HG03103 (cell line): ENCODE measurements around the gene CLEC4A.
"Not testable (repeated sequence)": the region's sequence is repeated elsewhere in the genome, so short reads cannot be mapped to it uniquely, and the experiment has no call there.

Experiments used
- ATAC-seq: cut with Tn5 transposase; IDR thresholded peaks from one replicate; pipeline ENCODE4 v1.9.1; 2021; ENCODE audit warnings: low read depth; ENCODE audit not compliant: unreplicated experiment

Gene CLEC4A

DNA sequence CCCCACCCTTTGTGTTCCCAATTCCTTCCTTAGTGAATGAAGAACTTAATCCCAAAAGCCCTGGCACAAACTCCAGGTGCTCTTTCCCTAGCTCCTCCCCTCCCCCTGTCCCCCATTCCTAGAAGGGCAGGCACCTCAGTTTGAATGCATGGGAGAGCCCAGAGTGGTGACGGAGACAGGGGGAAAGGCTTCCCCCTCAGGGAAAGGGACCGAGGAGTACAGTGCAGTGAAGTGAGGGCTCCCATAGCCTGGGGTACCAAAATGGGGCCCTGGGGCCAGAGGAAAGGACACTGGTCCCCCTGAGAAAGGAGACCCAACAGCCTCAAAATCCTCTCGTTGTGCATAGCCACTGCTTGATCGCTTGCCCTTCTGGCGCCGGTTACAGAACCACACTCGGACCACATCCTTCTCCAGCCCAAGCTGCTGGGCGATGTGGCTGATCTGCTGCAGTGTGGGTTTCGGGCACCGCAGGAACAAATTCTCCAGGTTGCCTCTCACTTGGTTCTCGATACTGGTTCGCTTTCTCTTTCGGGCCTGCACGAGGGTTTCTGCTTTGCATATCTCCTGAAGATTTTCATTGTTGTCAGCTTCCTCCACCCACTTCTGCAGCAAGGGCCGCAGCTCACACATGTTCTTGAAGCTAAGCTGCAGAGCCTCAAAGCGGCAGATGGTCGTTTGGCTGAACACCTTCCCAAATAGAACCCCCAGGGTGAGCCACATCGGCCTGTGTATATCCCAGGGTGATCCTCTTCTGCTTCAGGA, 10.4 kb downstream of the CLEC4A start:
- ATAC-seq, result not testable (repeated sequence)

DNA sequence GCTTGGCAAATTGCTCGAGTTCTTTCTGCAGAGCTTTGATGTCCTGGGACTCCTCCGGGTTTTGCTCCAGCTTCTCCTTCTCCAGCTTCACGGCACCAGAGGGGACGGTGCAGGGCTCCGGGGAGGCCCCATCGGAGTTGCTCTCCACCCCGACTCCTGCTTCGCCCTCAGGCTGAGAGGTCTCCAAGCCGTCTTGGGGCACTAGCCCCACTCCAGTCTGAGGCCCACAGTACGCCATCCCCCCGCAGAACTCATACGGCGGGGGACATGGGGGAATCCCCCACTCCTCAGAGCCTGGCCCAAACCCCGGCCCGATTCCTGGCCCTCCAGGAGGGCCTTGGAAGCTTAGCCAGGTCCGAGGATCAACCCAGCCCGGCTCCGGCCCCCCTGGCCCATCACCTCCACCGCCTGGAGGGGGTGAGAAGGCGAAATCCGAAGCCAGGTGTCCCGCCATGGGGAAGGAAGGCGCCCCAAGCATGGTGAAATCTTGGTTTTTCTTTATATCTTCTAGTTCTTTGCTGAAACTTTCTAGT, 11.0 kb downstream of the CLEC4A start:
- ATAC-seq, result not testable (repeated sequence)

DNA sequence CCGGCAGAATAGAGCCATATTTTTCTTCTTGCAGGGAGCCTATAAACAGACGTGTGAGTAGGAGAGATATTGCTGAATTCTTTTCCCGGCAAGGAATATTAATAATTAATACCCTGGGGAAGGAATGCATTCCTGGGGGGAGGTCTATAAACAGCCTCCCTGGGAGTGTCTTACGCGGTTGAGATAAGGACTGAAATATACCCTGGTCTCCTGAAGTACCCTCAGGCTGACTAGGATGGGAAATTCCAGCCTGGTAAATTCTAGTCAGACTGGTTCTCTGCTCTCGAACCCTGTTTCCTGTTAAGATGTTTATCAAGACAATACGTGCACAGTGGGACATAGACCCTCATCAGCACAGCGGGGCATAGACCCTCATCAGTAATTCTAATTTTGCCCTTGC, 18.2 kb downstream of the CLEC4A start:
- not testable (repeated sequence) for ATAC-seq

DNA sequence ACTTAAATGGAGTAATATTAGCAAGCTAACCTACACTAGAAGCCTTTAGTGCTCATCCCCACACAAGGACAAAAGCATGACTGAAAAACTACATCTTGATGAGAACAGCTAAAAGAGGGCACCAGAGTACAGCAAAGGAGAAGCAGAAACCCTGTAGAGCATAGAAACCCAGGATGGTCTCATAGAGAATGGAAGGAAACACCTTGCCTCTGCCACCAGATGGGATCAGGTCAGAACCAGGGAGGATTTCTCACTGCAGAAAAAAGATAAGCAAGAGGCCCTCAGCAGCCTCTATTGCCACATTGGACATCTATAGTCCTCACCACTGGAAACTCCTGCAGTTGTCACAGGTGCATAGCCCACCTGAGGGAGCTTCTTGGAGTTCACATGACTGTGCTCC, 19.8 kb downstream of the CLEC4A start:
- no peak for ATAC-seq

DNA sequence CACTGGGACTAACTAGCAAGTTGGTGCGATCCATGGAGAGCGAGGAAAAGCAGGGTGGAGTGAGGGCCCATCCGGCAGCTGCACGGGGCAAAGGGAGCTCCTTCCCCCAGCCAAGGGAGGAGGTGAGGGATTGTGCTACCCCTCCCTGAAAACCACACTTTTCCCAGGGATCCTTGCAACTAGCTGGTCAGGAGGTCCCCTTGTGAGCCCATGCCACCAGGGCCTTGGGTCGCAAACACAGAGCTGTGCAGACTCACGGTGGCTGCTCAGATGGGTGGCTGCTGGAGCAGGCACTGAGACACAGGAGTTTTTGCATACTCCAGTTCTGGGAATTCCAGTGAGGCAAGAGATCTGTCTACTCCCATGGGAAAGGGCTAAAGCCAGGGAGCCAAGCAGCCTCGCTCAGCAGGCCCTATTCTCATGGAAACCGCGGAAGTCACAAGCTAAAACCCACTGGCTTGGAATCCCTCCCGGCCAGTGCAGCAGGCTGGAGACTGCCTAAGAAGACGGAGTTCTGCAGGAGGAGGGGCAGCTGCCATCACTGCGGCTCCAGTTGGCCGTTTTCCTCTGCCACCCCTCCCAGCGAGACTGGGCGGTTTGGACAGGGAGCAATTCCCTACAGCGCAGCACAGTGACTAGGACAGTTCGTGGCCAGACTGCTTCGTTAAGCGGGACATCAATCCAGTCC, 22.5 kb downstream of the CLEC4A start:
- no peak for ATAC-seq

DNA sequence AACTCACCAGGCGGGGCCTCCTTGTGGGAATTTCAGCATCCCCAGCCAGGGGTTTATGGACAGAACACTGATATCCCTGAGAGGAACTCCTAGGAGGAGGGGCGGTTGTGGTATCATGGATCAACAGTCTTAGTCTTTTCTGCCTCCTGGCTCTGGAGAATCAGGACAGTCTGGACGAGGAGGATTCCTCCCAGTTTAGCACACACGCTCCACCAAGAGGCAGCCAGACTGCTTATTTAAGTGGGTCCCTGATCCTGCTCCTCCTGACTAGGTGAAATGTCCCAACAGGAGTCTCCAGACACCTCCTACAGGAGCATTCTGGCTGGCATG, 23.0 kb downstream of the CLEC4A start:
- no peak for ATAC-seq

DNA sequence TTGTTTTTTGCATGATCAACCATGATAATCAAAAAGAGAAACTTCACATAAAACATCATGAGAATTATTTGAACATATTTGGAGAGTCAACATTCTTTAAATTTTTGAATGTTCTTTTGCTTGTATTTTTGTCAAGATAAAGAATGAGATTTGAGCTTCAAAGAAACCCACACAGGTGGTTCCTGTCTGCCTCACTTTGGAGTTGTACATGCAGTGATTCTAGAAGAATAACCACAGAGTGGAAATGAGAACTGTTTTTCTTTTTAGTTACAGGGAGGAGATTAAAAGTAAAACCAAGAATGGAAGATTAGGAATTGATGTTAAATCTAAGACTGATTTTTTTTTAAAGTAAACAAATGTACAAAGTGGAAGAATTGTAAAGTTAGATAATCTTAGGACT, 31.1 kb downstream of the CLEC4A start:
- ATAC-seq, result no peak

DNA sequence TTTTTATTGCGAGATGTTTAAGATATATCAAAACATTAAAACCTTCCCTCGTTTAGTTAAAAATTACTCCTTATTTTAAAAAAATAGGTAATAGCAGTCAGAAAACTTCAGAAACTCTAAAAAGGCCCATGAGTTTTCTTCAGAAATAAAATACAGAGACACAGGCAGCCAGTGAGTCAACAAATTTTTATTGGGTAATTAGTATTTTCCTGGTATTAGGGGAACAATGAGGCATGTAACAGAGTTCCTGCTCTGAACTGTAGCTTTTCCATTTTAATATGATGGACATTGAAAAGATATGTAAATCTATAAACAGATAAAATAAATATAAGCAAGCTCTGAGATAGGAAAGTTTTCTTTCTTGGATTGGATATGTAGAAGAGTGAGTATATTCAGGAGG, 33.0 kb downstream of the CLEC4A start:
- no peak for ATAC-seq

DNA sequence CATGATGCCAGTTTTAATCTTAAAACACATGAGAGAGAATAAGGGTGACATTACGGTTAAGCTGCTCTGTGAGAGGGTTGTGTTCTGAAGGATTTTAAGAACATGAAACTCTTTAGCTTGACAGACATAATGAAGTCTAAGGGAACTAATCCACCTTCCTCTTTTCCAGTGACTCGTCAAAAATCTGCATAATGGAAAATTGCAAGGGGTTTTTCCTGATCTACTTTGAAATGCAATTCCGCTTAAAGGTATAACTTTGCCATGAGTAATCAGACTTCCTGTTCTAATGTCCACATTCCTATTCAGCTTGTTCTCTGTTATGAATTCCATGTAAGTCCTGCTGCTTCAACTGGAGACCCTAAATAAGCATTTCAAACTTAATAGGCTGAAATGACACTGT, 33.4 kb downstream of the CLEC4A start, which contains the start of gene ZNF705A:
TSS of gene ZNF705A (plus strand) at position 171 of the 400 bp plus-strand sequence. CDS start 15,611 bp downstream, outside the sequence.
- ATAC-seq, result no peak

DNA sequence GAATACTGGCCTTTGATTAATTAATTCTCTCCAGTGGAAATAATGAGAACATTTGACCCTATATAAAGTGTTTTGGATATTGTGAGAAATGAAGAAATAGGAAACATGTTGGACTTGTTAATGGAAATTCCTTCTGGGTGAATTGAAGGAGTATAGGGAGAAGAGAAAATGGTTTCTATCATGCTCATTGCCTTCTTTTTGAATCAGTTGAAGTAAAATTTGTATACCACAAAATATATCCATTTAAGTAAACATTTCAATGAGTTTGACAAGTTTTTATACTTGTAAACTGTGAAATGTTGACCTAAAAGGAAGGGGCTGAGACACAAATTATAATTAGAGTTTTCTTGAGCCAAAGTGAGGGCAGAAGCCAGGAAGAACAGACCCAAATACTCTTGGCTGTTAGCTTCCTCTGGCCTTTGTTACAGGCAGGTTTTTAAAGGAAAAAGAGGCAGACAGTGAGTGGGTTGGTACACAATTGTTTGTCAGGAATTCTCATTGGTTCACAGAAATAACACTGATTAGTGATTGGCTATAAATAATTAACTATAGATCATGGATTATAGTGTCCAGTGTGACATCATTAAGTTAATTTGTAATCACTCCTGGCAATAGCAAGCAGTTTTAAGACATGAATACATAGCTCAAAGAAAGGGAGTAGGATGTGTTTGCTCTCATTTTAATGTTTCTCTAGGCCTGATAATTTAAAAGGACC, 34.2 kb downstream of the CLEC4A start:
- no peak for ATAC-seq

DNA sequence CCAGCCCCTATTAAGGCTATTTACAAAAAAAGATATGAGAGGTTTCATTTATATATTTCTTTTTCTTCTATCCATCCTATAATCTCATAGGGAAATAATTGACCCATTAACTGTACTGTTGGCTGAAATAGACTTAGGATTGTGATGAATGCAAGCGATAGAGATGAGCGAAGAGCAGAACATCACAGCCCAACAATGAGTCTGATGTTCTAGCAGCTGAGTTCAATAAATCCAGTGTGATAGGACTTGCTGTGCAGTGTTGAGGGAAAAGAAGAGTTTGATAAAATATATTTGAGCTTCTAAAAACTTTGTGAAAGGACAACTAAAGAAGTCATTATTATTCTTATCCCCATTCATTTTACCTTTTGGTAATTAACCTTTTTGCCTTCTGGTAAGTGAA, 49.5 kb downstream of the CLEC4A start:
- not testable (repeated sequence) for ATAC-seq

DNA sequence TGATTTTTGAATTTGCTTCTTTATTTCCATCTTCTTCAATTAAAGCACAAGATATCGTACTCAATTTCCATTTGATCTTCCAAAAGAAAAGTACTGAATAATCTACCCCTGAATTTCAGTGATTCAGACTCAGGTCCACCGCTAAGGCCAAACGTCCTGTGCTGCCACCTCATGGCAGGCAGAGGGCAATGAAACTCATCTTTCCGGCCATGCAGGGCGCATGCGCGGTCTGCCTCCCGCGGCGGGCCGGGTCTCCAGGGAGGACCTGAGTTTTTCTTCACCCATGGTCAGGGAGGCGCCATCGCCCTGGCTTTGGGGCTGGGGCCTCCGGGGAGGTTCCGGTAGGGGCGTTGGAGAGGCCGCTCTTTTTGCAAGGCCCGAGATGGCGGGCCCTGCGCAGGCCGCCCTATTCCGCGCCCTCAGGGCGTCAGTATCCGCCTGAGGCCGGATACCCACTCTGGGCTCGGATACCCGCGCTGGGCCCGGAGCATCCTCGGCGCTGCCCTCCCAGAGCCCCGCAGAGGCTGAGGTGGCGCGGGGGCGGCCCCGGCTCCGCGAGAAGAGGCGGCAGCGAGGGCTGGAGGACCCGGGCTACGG, 56.7 kb downstream of the CLEC4A start:
- ATAC-seq, result not testable (repeated sequence)

DNA sequence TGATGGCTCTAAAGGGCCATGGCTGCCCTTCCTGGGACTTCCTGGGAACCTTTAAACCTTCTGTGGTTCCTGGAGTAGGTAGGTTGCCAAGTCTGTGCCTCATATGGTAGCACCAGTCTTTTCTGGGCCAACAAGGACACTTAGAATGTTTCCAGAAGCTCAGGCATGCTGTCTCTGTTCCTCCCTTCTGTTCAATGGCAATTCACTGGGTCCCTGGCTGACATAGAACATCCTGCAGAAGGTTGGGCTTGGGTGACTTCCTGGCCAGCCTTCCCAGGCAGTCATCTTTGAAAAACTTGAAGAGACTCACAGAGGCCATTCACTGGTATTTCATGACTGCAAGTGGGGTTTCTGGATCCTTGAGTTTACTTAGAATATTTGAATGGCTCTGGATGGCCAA, 57.9 kb downstream of the CLEC4A start:
- not testable (repeated sequence) for ATAC-seq

DNA sequence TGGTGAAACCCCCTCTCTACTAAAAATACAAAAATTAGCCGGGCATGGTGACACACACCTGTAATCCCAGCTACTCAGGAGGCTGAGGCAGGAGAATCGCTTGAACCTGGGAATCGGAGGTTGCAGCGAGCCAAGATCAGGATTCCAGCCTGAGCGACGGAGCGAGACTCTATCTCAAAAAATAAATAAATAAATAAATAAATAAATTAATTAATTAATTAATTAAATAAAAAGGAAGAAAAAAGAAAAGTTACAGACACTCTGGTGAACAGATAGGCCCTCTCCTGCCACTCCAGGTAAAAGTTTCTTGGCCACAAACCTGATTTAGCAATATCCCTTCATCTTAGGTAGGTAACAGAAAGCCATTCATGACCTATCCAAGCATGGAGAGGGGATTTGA, 59.5 kb downstream of the CLEC4A start:
- not testable (repeated sequence) for ATAC-seq

DNA sequence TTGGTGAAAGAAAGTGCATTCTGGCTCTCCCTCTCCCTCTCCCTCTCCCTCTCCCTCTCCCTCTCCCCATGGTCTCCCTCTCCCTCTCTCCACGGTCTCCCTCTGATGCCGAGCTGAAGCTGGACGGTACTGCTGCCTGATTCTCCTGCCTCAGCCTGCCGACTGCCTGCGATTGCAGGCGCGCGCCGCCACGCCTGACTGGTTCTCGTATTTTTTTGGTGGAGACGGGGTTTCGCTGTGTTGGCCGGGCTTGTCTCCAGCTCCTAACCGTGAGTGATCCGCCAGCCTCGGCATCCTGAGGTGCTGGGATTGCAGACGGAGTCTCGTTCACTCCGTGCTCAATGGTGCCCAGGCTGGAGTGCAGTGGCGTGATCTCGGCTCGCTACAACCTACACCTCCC, 59.9 kb downstream of the CLEC4A start:
- not testable (repeated sequence) for ATAC-seq

DNA sequence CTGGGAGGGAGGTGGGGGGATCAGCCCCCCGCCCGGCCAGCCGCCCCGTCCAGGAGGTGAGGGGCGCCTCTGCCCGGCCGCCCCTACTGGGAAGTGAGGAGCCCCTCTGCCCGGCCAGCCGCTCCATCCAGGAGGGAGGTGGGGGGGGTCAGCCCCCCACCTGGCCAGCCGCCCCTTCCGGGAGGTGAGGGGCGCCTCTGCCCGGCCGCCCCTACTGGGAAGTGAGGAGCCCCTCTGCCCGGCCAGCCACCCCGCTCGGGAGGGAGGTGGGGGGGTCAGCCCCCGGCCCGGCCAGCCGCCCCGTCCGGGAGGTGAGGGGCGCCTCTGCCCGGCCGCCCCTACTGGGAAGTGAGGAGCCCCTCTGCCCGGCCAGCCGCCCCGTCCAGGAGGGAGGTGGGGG, 60.8 kb downstream of the CLEC4A start:
- not testable (repeated sequence) for ATAC-seq

DNA sequence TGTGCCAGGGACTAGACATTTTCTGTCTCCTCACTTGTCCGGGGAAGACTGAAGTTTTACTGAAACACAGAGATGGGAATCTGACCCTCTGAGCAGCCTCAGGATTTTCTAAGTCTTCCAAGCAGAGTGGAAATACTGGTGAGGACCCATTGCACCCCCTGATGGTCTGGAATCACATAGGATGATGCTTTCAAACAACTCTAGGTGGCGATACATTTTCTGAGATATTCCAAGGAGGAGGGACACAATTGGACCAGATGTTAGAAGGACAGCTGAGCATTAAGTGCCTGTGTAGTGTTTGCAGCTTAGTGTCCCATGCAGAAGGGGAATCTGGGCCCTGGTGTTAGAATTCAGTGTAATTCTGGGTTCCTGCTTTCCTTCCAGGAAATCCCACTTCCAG, 64.7 kb downstream of the CLEC4A start:
- not testable (repeated sequence) for ATAC-seq
